NCI-H2171 treated with DMSO at 0.1 percent for 48 hours (cell line): ENCODE measurements around the gene TIMP2.
"Not testable (repeated sequence)": the region's sequence is repeated elsewhere in the genome, so short reads cannot be mapped to it uniquely, and the experiment has no call there.

Source experiments
- DNase-seq: peaks from one replicate; lab custom pipeline; 2025; lab: John Stamatoyannopoulos, UW

The TIMP2 gene

DNA sequence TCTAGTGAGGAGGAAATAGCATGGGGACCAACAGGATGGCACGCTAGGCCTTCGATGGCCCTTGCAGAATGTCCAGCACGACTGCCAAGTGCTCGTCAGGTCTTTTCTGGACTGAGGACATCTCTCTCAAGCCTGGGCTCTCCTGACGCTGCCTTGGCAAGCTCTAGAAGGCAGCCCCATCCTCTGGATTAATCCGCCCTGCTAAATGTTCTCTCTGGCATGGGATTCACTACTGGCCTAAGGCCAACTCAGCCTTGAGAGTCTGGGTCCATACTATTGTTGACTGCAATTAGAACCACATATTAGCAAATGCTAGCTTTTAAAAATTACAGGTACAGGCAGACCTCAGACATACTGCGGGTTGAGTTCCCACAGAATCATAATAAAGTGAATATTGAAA lies 19.6 kb downstream of the TIMP2 start:
- DNase-seq: no peak

GRCh38 chr17:78905116-78905515 lies 20.1 kb downstream of the TIMP2 start:
- DNase-seq: no peak

DNA sequence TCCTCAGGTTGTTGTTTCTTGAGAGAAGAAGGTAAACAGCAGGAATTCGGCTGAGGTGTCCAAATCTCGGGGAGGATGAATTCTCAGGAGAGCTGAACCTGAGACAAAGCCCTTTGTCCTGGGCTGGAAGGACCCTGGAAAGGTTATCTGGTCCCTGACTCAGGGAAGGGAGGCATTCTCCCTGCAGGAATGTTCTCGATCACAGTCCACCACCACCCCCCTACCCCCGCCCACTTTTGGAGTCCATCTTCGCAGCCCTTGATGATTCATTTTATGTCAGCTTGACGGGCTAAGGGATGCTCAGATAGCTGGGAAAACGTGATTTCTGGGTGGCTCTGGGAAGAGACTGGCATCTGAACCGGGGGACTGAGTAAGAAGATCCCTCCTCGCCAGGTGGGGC lies 20.8 kb downstream of the TIMP2 start:
- no peak for DNase-seq

- no peak for DNase-seq
These were observed 21.9 kb downstream of the TIMP2 start, which contains the start of gene CEP295NL for GRCh38 chr17:78903101-78903779. Gene CEP295NL (minus strand): TSS chr17:78903201. CDS start chr17:78901828, 1,373 bp downstream.

- DNase-seq: not testable (repeated sequence)
These were observed 23.0 kb downstream of the TIMP2 start for GRCh38 chr17:78902231-78902630.

GRCh38 chr17:78901806-78902205 lies 23.4 kb downstream of the TIMP2 start:
- DNase-seq: no peak

DNA sequence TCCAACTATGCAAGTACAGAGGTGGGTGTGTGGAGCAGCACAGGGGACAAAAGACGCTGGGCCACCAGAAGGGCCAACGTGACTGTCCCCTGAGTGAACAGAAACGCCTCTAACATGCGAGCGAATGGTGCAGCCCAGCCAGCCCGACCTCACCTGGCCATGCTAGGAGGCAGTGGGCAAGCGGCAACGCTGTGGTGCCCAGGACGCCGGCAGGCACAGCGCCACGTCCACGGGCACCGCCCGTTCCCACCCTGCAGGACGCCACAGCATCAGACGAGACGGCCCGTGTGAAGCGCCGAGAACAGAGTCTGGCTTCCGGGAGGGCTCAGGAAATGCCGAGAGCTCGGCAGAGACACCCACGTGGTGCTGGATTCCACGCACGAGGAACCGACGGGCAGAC lies 24.4 kb downstream of the TIMP2 start:
- DNase-seq: no peak

DNA sequence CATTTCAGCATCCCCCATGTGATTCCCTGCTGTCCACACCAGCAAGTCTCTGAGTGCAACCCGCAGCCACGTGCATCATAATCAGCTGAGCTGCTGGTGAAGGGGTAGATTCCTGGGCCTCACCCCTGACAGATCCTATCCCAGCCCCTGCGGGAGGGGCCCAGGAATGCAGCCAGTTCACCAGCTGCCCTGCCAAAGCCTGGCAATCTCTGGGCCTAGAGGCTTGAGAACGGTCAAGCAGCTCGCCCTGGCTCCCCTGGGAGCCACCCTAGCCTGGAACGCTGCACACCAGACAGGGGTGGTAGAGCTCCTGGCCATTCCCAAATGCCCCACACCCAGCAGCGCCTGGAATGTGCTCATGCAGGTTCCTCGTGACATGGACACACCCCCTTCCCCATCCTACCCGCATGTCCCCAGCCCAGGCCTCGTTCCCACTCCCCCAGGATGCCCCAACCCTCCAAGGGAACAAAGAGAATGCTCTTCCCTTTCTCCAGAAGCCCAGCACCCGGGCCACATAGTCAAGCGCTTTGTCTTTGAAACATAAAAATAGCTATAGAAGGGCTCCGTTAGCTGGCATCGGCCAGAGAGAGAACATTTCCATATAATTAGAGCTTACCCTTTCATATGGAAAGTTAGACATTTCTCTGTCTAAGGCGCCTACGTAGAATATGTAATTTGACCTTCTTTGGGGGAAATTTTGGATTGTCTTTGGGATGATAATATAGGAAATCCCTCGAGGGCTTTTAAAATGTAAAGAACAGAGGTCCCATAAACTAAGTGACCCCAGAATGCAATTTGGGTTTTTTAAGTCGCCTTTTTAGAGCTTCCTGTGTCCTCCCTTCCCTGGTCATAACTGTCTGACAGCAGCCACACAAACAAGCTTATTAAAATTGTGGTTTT lies 25.6 kb downstream of the TIMP2 start:
- no peak for DNase-seq

GRCh38 chr17:78898947-78899346 lies 26.2 kb downstream of the TIMP2 start:
- DNase-seq: no peak

- DNase-seq: no peak
These were observed 26.9 kb downstream of the TIMP2 start for GRCh38 chr17:78898075-78898836.

DNA sequence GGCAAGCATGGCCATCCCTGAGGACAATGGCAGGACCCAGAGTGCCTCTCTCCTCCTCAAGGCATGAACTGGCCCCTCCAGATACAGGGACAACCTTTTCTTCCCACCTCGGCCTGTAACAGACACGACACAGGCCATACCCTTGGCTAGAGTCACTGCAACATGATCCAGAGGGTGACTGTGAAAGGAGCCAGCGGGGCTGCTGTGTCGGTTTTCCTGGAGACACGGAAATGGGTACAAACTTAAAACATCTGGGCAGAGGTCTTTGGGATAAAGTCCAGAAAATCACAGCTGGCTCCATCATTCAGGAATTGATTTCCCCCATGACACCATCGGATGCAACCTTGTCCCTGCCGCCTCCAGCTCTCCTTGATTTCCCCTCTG lies 27.5 kb downstream of the TIMP2 start:
- DNase-seq: no peak

- no peak for DNase-seq
These were observed 28.1 kb downstream of the TIMP2 start for GRCh38 chr17:78896834-78897663.

DNA sequence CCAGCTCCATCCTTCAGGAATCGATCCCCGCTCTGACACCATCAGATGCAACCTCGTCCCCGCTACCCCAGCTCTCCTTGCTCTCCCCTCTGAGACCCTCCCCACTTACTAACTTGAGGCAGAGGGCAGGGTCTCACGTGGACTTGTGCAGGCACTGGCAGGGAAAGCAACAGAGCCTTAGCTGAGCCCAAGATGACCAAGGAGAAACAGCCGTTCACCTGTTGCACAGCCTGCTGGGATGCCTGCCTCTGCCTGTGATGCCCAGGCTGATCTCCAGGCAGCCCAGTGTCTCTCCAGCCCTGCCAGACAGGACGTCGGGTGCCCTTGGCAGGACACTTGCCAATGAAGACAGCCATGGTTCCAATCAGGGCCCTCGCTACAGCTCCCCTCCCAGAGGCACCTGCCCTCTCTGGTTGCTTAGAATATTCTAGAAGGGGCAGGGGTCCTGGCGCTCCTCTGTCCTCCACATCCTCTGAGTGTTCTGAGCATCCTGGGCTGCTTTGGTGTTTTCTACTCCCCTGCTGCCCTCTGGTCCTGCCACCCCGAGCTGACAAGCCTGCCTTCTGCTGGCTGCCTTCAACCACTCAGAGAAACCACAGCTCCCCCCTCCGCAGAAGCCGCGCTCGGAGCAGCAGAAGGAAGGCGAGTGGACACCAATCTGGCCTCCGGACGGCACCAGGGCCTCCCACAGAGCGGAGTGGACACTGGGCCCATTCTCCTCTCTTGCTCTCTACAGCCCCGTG lies 28.9 kb downstream of the TIMP2 start:
- DNase-seq: no peak

GRCh38 chr17:78895322-78895721 lies 29.9 kb downstream of the TIMP2 start:
- DNase-seq: no peak

DNA sequence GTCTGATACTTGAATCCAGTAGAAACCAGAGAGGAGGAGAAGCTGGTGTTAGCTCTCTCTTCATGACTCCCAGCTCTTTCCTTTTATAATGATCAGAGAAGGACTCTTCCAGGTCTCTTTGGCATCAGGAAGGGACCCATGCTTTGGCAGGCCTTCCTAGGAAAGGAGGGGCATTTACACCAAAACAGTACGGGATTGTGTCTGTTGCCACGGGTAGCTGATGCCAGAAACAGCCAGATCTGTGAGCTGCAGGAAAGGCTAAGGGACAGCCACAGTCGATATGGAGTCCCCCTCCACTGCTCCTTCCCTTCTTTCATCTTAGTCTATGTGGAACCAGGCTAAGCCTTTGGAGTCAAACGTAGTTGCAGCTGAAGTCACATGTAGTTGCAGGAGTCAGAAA lies 31.5 kb downstream of the TIMP2 start:
- no peak for DNase-seq

DNA sequence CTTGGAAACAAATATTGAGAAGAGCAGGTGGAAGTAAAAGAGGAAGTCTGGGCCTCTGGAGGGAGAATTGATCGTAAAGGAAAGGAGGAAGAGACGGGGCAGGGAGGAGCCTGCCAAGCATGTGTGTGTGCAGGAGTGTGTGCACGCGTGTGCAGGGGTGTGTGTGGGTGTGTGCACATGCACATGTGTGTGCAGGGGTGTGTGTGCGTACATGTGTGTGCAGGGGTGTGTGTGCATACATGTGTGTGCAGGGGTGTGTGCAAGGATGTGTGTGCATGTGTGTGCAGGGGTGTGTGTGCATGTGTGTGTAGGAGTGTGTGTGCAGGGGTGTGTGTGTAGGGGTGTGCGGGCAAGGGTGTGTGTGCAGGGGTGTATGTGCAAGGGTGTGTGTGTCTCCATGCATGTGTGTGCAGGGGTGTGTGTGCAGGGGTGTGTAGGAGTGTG lies 32.2 kb downstream of the TIMP2 start:
- DNase-seq: no peak

GRCh38 chr17:78892520-78892919 lies 32.7 kb downstream of the TIMP2 start:
- DNase-seq: no peak

- no peak for DNase-seq
These were observed 33.1 kb downstream of the TIMP2 start for GRCh38 chr17:78892062-78892456.

DNA sequence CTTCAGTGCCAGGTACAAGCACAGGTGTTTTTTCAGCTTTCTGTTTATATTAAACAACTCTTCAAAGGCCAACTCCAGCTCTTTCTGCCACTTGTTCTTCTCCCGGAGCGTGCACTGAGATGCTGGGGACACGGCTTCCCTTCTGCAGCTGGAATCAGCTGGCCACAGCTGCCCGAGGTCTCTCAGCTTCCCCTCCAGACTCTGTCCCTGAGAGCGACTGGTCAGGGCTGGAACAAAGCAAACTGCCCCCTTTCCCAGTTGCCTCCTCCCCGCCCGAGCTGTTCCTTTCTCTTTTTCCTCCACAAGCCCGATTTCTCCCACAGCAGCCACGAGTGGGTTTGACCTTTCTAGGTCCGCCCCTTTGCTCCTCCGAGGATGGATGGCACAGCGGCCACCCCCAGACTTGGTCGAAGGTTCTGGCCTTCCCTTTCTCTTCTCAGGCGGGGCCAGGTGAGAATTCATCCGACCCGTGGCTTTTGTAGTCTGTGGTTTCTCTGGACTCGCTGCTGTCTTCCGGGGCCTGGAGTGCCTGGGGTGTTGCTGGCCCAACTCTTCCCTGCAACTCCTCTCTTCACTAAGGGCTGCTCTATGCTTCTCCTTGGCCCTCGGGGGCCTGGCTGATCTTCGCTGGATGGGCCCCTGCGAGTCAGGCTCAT lies 33.7 kb downstream of the TIMP2 start:
- no peak for DNase-seq

DNA sequence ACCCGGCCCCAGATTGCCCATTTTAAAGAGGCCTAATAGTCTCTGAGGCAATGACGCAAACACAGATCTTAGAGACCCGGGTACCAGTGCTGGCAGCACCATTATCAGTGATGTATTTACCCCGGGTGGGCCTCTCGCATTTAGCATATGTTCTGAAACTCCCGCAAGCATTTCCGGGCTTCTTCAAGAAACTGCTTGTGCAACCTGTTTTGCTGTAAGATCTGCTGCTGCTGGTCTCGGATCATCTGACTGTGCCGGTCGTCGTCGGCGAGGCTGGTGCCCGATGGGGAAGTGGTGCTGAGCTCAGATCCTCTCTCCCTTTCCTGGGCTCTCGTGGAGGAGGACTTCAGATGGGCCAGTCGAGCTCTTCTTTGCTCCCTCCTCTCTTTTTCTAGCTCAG lies 34.7 kb downstream of the TIMP2 start:
- no peak for DNase-seq
